Heart right ventricle (tissue), 16 donors: ENCODE data around the gene NDUFS2. TPM values are rescaled to one million over a fixed set of nuclear protein-coding genes. Genes with fewer than 3 reads are reported as not detected.

Experiments
- ATAC-seq, 8 donors: fragments of 200-7000 bp; cut with Tn5 transposase; one replicate each; pipeline ENCODE4 v1.9.1; 2020; ENCODE audit warnings: mild to moderate bottlenecking in 8 of 8, moderate library complexity in 8 of 8, moderate number of reproducible peaks in 1 of 8
- DNase-seq, 2 donors: peaks; one replicate each; pipeline ENCODE4 v3.0.0-alpha.2; 2020
- H3K27ac ChIP-seq, 10 donors: fragments of 200-600 bp; sonication (generic) in 2 of 10; one replicate each; pipeline versions ENCODE4 v1.5.0 to v1.8.0; 2020 to 2022; ENCODE audit warnings: mild to moderate bottlenecking in 3 of 10
- H3K27me3 ChIP-seq, 7 donors: fragments of 200-600 bp; one replicate each; pipeline ENCODE4 v1.8.0; 2021 to 2022; ENCODE audit warnings: mild to moderate bottlenecking in 2 of 7
- H3K36me3 ChIP-seq, 9 donors: fragments of 200-600 bp; sonication (generic) in 1 of 9; one replicate each; pipeline versions ENCODE4 v1.5.0 to v1.8.0; 2020 to 2022; ENCODE audit warnings: mild to moderate bottlenecking in 2 of 9
- H3K4me1 ChIP-seq, 9 donors: fragments of 200-600 bp; sonication (generic) in 1 of 9; one replicate each; pipeline versions ENCODE4 v1.5.0 to v1.8.0; 2020 to 2022; ENCODE audit warnings: mild to moderate bottlenecking in 4 of 9
- H3K4me3 ChIP-seq, 10 donors: fragments of 200-600 bp; sonication (generic) in 2 of 10; one replicate each; pipeline versions ENCODE4 v1.5.0 to v1.8.0; 2020 to 2022; ENCODE audit warnings: mild to moderate bottlenecking in 7 of 10, moderate library complexity in 2 of 10
- H3K9me3 ChIP-seq, 11 donors: fragments of 200-600 bp in 10 of 11; sonication (generic) in 2 of 11; one replicate each; pipeline versions ENCODE4 v1.5.0 to v1.8.0; 2013 to 2022; ENCODE audit warnings: mild to moderate bottlenecking in 2 of 11, control low read depth in 1 of 11, moderate library complexity in 1 of 11
- WGBS, 2 donors: extraction: QIAGEN DNeasy Blood & Tissue Kit; methylation state at CpG; one replicate each; pipeline ENCODE4 v1.1.7; 2013; ENCODE audit warnings: inconsistent platforms in 1 of 2; 5-methylcytosine and 5-hydroxymethylcytosine counted together
- intact Hi-C, 10 donors: fragments of 100-400 bp; cut with DNase I; formaldehyde crosslinking; loops; one replicate each; pipeline versions ENCODE4 v1.11.1 to v1.14.2; 2022
- polyA plus RNA-seq, 2 donors: library from polyadenylated mRNA; stranded (reverse); fragments of 200-250 nt; gene quantifications; one replicate each; pipeline ENCODE4 v1.2.3, GENCODE V29; 2013
- total RNA-seq, 10 donors: library from RNA; stranded (reverse); fragmentation: NEBNext Ultra II Directional in 3 of 10; extraction: Animal tissue kit (Norgen Biotek cat#: 25700) in 3 of 10; gene quantifications; one replicate each; pipeline versions ENCODE4 v1.2.1 to v1.2.4, GENCODE V29; 2021 to 2023
- TF ChIP-seq, protein P1 (sequence below), 9 donors: fragments of 200-600 bp; sonication (generic) in 2 of 9; IDR thresholded peaks; one replicate each; pipeline versions ENCODE4 v1.5.0 to v1.8.0; 2021 to 2022; ENCODE audit warnings: antibody characterized with exemption in 9 of 9, mild to moderate bottlenecking in 5 of 9, moderate library complexity in 1 of 9
- donor health status: Arrhythmogenic right ventricular cardiomyopathy.
- donor health status: ischemic (EF 13 %, LVEDD 7.1; RV severe dilation, severe dysfunction).
- donor health status: healthy with polysubstance abuse.
- donor health status: DM: no; HTN: yes; CAD: no.
- donor health status: DM: no; HTN: no; CAD: no.
- donor health status: ischemic (EF 25% LVEDD 6.9; RV normal size, moderate dysfunction).
- donor health status: ischemic (EF 25% LVEDD 5.7; RV mildly dilated, moderate dysfunction).
- donor health status: healthy.
- donor health status: DM: yes; HTN: yes; CAD: no.
- donor health status: Ischemic cardiomyopathy.
- donor health status: ischemic (EF 35%, LVEDD 5.7; RV mildly dilated, moderate dysfunction).
- donor health status: nonischemic (EF 11% LVEDD 7.7; RV severe dilation, severe dysfunction).
- donor health status: DM: yes; HTN: yes; CAD: no.
- donor health status: PGD.
- donor health status: ischemic (EF 29% LVEDD 5.4; RV normal size, mild dysfunction).
- donor health status: nonischemic (EF 23%, LVEDD 6.1; RV moderate dilation, normal function).

The NDUFS2 gene
- total and polyA plus RNA-seq, 12 donors = 121 to 370 (median 309) TPM

DNA sequence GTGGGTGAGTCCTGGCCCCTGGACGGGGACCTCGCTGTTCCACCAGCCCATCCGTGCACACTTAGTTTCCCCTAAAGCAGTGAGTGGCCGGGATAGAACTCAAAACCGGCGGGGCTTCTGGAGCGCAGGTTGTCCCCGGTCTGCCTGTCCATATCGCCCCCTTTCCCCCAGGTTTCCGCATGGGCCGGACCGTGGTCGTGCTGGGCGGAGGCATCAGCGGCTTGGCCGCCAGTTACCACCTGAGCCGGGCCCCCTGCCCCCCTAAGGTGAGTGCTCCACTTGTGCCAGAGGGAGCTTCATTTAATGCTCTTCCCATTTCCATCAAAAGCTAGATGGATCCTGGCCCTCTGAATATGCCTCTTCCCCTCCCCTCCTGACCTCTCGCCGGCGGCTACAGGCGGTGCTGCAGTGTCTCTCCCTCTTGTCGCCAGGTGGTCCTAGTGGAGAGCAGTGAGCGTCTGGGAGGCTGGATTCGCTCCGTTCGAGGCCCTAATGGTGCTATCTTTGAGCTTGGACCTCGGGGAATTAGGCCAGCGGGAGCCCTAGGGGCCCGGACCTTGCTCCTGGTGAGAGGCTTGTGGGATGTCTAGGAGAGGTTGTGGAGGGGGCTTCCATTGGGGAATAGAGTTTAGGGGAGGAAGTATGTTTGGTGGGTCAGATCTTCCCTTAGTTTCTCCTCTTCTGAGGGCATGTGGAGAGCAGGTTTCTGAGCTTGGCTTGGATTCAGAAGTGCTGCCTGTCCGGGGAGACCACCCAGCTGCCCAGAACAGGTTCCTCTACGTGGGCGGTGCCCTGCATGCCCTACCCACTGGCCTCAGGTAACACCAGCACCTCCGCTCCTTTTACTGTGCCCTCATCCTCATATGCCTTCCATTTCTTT, 35.3 kb upstream of the NDUFS2 start:
- DNase-seq = no peak
- intact Hi-C loops = loop anchor here in 1 of 10 donors (5.0 kb wide), 1 partner anchor 35 kb away; the partner anchor contains the start of gene DEDD
- Histone ChIP-seq H3K4me3 (peak overlapping the region; percentile 62 to 92 (median 78)), H3K4me1 (peaks cover 7 to 40% (median 22%) of the 10 kb centered on the region in 9 donors), H3K36me3 (peaks cover 0 to 73% (median 17%) of the 10 kb centered on the region in 9 donors), H3K9me3 (no peaks in the 10 kb centered on the region), H3K27ac (peak overlapping the region in 9 of 10 donors; percentile 86 to 94 (median 89)), H3K27me3 (no peaks in the 10 kb centered on the region)
- ATAC-seq = peak in 5 of 8 donors; percentile 0 to 8 (median 2)
- TF ChIP-seq, protein P1, sequence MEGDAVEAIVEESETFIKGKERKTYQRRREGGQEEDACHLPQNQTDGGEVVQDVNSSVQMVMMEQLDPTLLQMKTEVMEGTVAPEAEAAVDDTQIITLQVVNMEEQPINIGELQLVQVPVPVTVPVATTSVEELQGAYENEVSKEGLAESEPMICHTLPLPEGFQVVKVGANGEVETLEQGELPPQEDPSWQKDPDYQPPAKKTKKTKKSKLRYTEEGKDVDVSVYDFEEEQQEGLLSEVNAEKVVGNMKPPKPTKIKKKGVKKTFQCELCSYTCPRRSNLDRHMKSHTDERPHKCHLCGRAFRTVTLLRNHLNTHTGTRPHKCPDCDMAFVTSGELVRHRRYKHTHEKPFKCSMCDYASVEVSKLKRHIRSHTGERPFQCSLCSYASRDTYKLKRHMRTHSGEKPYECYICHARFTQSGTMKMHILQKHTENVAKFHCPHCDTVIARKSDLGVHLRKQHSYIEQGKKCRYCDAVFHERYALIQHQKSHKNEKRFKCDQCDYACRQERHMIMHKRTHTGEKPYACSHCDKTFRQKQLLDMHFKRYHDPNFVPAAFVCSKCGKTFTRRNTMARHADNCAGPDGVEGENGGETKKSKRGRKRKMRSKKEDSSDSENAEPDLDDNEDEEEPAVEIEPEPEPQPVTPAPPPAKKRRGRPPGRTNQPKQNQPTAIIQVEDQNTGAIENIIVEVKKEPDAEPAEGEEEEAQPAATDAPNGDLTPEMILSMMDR (IDR thresholded peaks at IDR 0.05) = no peak
- 8% methylated on average over 33 of the region's 33 CpGs for WGBS, 2 donors

- Histone ChIP-seq H3K36me3 (peaks cover 0 to 73% (median 23%) of the 10 kb centered on the region in 9 donors), H3K27me3 (no peaks in the 10 kb centered on the region), H3K4me3 (no peak overlapping the region), H3K27ac (no peak overlapping the region), H3K4me1 (peaks cover 7 to 53% (median 41%) of the 10 kb centered on the region in 9 donors), H3K9me3 (no peaks in the 10 kb centered on the region)
- DNase-seq = no peak
- 93 to 94% methylated on average over 9 of the region's 9 CpGs for WGBS, 2 donors
- no peak for ATAC-seq
- TF ChIP-seq, protein P1 (IDR thresholded peaks at IDR 0.05) = no peak
- intact Hi-C loops = loop anchor here in 1 of 10 donors (5.0 kb wide), 1 partner anchor 37 kb away; the partner anchor contains the start of gene DEDD
Measured at GRCh38 chr1:161168906-161169305, 33.3 kb upstream of the NDUFS2 start.

DNA sequence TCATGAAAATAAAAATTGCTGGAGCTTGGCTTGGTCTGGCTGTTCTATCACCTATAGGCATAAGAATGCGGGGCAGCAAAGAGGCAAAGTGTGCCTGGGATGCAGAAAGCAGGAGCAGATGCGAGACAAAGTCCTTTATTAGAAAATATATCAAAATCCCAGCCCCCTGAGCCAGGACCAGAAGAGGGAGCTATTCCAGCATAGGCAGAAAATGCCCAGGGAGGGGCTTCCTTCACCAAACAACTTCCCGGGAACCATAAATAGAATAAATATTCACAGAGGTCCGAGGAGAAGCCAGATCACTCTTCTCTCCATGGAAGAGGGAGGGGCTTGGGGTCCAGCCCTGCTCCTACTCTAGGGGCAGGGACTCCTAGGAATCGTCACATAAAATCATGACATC, 31.0 kb upstream of the NDUFS2 start:
- TF ChIP-seq, protein P1 (IDR thresholded peaks at IDR 0.05) = peak in 3 of 9 donors; percentile 10 to 16 (median 15)
- peaks cover 4 to 49% (median 38%) of the 10 kb centered on the region in 9 donors for H3K4me1 ChIP-seq
- DNase-seq (no peak), ATAC-seq (no peak)
- intact Hi-C loops = no loop called here
- 53% methylated on average over 5 of the region's 5 CpGs for WGBS, 2 donors
- peaks cover 0 to 84% (median 29%) of the 10 kb centered on the region in 9 donors for H3K36me3 ChIP-seq
- peak overlapping the region in 5 of 10 donors; percentile 11 to 56 (median 35) for H3K27ac ChIP-seq
- H3K4me3 ChIP-seq = no peak overlapping the region
- H3K9me3 ChIP-seq = no peaks in the 10 kb centered on the region
- no peaks in the 10 kb centered on the region for H3K27me3 ChIP-seq

DNA sequence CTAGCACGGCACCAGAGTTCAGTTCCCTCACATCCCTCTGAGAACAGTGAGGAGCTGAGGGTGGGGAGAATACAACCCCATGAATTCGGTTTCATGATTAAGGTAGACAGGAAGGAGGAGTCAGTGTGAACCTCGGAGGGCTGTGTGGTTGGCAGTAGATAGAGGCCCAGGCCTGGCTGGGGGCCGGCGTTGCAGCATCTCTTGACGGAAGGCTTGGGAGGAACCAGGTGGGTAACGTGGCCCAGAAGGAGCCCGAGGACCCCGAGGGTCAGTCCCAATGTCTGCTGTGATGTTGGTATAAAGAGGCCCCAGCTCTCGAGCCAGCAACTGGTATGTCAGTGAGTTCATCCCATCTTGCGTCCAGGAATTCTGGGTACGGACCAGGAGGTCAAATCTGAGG, 30.5 kb upstream of the NDUFS2 start:
- DNase-seq = no peak
- Histone ChIP-seq H3K27ac (peak overlapping the region in 7 of 10 donors; percentile 11 to 58 (median 41)), H3K4me3 (no peak overlapping the region), H3K4me1 (peaks cover 7 to 53% (median 40%) of the 10 kb centered on the region in 9 donors), H3K9me3 (no peaks in the 10 kb centered on the region), H3K36me3 (peaks cover 0 to 85% (median 29%) of the 10 kb centered on the region in 9 donors), H3K27me3 (no peaks in the 10 kb centered on the region)
- intact Hi-C loops = no loop called here
- TF ChIP-seq, protein P1 (IDR thresholded peaks at IDR 0.05) = no peak
- no peak for ATAC-seq
- 86 to 88% methylated on average over 12 of the region's 12 CpGs for WGBS, 2 donors
